HG02759 (cell line): ENCODE measurements around the gene DPYSL5.

Experiments used
- ATAC-seq: cut with Tn5 transposase; IDR thresholded peaks from one replicate; pipeline ENCODE4 v1.9.1; 2021; ENCODE audit warnings: mild to moderate bottlenecking, moderate library complexity; ENCODE audit not compliant: unreplicated experiment

DPYSL5 gene

GRCh38 chr2:26924731-26925099, 76.8 kb downstream of the DPYSL5 start:
- ATAC-seq, result no peak

GRCh38 chr2:26925100-26925791, 77.3 kb downstream of the DPYSL5 start:
- no peak for ATAC-seq

GRCh38 chr2:26927221-26927620, 79.3 kb downstream of the DPYSL5 start:
- no peak for ATAC-seq

- no peak for ATAC-seq
Measured at GRCh38 chr2:26932974-26933373, 85.0 kb downstream of the DPYSL5 start.

- no peak for ATAC-seq
Measured at GRCh38 chr2:26933431-26934334, 85.8 kb downstream of the DPYSL5 start.

- ATAC-seq, result no peak
Measured at GRCh38 chr2:26934335-26934724, 86.4 kb downstream of the DPYSL5 start.

GRCh38 chr2:26934985-26935384, 87.1 kb downstream of the DPYSL5 start:
- no peak for ATAC-seq

- no peak for ATAC-seq
Measured at GRCh38 chr2:26936855-26937254, 88.9 kb downstream of the DPYSL5 start.

- no peak for ATAC-seq
Measured at GRCh38 chr2:26938399-26939118, 90.6 kb downstream of the DPYSL5 start.

GRCh38 chr2:26940001-26940400, 92.1 kb downstream of the DPYSL5 start:
- ATAC-seq, result no peak

GRCh38 chr2:26941486-26941885, 93.6 kb downstream of the DPYSL5 start:
- ATAC-seq, result no peak

- no peak for ATAC-seq
Measured at GRCh38 chr2:26942543-26943295, 94.8 kb downstream of the DPYSL5 start.

GRCh38 chr2:26945991-26946750, 98.2 kb downstream of the DPYSL5 start:
- ATAC-seq, result no peak

GRCh38 chr2:26946841-26947784, 99.2 kb downstream of the DPYSL5 start:
- no peak for ATAC-seq

- ATAC-seq, result no peak
Measured at GRCh38 chr2:26948800-26949199, 100.9 kb downstream of the DPYSL5 start.

GRCh38 chr2:26950246-26950645, 102.3 kb downstream of the DPYSL5 start:
- ATAC-seq, result no peak

GRCh38 chr2:26951236-26951635, 103.3 kb downstream of the DPYSL5 start:
- no peak for ATAC-seq

GRCh38 chr2:26952374-26952773, 104.4 kb downstream of the DPYSL5 start:
- ATAC-seq, result no peak

- ATAC-seq, result no peak
Measured at GRCh38 chr2:26954135-26954534, 106.2 kb downstream of the DPYSL5 start.
